Gastrocnemius medialis (tissue), 4 donors: Measurements from ENCODE around the gene FCN2.

Source experiments
- POLR2A ChIP-seq, 2 donors: fragments of 450-650 bp; IDR thresholded peaks; one replicate each; pipeline ENCODE4 v1.6.1; 2017; ENCODE audit warnings: antibody characterized with exemption in 2 of 2, mild to moderate bottlenecking in 2 of 2, moderate library complexity in 2 of 2
- TF ChIP-seq, protein P1 (sequence below), 5 experiments: fragments of 450-650 bp in 3 of 5; fragments of 200-600 bp in 2 of 5; sonication (generic) in 2 of 5; IDR thresholded peaks in 4 of 5; conservative IDR thresholded peaks in 1 of 5; 1 replicate in 4 of 5; 2 replicates in 1 of 5; pipeline ENCODE4 v1.5.1; 2016 to 2019; ENCODE audit warnings: antibody characterized with exemption in 5 of 5, mild to moderate bottlenecking in 3 of 5, moderate library complexity in 3 of 5

- TF ChIP-seq, protein P1, sequence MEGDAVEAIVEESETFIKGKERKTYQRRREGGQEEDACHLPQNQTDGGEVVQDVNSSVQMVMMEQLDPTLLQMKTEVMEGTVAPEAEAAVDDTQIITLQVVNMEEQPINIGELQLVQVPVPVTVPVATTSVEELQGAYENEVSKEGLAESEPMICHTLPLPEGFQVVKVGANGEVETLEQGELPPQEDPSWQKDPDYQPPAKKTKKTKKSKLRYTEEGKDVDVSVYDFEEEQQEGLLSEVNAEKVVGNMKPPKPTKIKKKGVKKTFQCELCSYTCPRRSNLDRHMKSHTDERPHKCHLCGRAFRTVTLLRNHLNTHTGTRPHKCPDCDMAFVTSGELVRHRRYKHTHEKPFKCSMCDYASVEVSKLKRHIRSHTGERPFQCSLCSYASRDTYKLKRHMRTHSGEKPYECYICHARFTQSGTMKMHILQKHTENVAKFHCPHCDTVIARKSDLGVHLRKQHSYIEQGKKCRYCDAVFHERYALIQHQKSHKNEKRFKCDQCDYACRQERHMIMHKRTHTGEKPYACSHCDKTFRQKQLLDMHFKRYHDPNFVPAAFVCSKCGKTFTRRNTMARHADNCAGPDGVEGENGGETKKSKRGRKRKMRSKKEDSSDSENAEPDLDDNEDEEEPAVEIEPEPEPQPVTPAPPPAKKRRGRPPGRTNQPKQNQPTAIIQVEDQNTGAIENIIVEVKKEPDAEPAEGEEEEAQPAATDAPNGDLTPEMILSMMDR (IDR thresholded peaks at IDR 0.05 in 4 of 5, conservative IDR thresholded peaks at IDR 0.05 in 1 of 5): no peak
- no peak for TF ChIP-seq POLR2A (IDR thresholded peaks at IDR 0.05)
Measured at GRCh38 chr9:134834957-134835419, 45.6 kb upstream of the FCN2 start.
